Right atrium auricular region (tissue), 2 donors: ENCODE measurements around the gene AKAP9. TPM values are rescaled to one million over a fixed set of nuclear protein-coding genes. Genes with fewer than 3 reads are reported as not detected.
"Not testable (repeated sequence)": the region's sequence is repeated elsewhere in the genome, so short reads cannot be mapped to it uniquely, and the experiment has no call there.

Experiments
- DNase-seq: peaks from one replicate; pipeline ENCODE4 v3.0.0-alpha.2; 2019; ENCODE audit warnings: low spot score
- H3K27ac ChIP-seq, 2 donors: fragments of 200-600 bp; sonication (generic); 1 replicate in 1 of 2; 2 replicates in 1 of 2; pipeline ENCODE4 v1.5.1; 2016 to 2019
- H3K27me3 ChIP-seq, 2 donors: fragments of 200-600 bp; sonication (generic); one replicate each; pipeline versions ENCODE4 v1.5.1 to v1.6.0; 2017 to 2019
- H3K36me3 ChIP-seq: fragments of 200-600 bp; sonication (generic); one replicate; pipeline ENCODE4 v1.5.1; 2016
- H3K4me1 ChIP-seq, 2 donors: fragments of 200-600 bp; sonication (generic); one replicate each; pipeline versions ENCODE4 v1.5.1 to v1.6.0; 2017 to 2019
- H3K4me3 ChIP-seq, 2 donors: fragments of 200-600 bp; sonication (generic); 1 replicate in 1 of 2; 2 replicates in 1 of 2; pipeline ENCODE4 v1.5.1; 2017 to 2019; ENCODE audit warnings: mild to moderate bottlenecking in 1 of 2, moderate library complexity in 1 of 2
- H3K9me3 ChIP-seq, 2 donors: fragments of 200-600 bp; sonication (generic); one replicate each; pipeline ENCODE4 v1.5.1; 2019
- total RNA-seq, 2 donors: library from RNA; depleted of rRNA; stranded (reverse); fragments of >200 nt; gene quantifications; one replicate each; pipeline ENCODE4 v1.1.0, GENCODE V29; 2016
- TF ChIP-seq, protein P1 (sequence below), 2 donors: fragments of 200-600 bp; sonication (generic); IDR thresholded peaks; one replicate each; pipeline ENCODE4 v1.5.1; 2019; ENCODE audit warnings: antibody characterized with exemption in 2 of 2

The AKAP9 gene
- total RNA-seq, 2 donors from 2014 or later = 28.5 to 41.8 TPM

DNA sequence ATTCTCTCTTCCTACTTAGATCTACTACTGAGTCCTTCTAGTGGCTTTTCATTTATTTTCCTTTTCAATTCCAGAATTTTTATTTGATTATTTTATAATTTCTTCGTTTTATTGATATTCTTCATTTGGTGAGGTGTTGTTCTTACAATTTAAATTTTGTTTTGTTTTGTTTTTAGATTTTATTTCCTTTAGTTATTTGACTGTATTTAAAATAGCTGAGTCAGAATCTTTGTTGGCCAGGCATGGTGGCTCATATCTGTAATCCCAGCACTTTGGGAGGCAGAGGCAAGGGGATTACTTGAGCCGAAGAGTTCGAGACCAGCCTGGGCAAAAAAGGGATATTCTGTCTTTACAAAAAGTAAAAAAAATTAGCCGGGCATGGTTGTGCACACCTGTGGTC lies 36.1 kb downstream of the AKAP9 start:
- Histone ChIP-seq H3K27me3 (no peaks in the 10 kb centered on the region), H3K4me3 (no peak overlapping the region), H3K36me3 (peaks cover 9% of the 10 kb centered on the region), H3K9me3 (no peaks in the 10 kb centered on the region), H3K27ac (no peak overlapping the region), H3K4me1 (no peaks in the 10 kb centered on the region)
- TF ChIP-seq, protein P1, sequence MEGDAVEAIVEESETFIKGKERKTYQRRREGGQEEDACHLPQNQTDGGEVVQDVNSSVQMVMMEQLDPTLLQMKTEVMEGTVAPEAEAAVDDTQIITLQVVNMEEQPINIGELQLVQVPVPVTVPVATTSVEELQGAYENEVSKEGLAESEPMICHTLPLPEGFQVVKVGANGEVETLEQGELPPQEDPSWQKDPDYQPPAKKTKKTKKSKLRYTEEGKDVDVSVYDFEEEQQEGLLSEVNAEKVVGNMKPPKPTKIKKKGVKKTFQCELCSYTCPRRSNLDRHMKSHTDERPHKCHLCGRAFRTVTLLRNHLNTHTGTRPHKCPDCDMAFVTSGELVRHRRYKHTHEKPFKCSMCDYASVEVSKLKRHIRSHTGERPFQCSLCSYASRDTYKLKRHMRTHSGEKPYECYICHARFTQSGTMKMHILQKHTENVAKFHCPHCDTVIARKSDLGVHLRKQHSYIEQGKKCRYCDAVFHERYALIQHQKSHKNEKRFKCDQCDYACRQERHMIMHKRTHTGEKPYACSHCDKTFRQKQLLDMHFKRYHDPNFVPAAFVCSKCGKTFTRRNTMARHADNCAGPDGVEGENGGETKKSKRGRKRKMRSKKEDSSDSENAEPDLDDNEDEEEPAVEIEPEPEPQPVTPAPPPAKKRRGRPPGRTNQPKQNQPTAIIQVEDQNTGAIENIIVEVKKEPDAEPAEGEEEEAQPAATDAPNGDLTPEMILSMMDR (IDR thresholded peaks at IDR 0.05) = no peak
- no peak for DNase-seq

DNA sequence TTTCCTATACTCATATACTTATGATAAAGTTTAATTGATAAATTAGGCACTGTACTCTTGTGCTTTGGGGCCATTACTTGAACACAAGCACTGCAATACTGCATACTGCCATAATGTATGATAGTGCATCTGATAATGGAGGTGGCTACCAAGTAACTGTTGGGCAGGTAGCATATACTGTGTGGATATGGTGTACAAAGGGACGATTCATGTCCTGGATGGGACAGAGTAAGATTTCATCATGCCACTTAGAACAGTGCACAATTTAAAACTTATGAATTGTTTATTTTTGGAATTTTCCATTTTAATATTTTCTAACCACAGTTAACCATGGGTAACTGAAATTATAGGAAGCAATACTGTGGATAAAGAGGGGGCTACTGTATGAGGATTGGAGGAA lies 38.9 kb downstream of the AKAP9 start:
- no peak overlapping the region for H3K4me3 ChIP-seq
- no peak for DNase-seq
- TF ChIP-seq, protein P1 (IDR thresholded peaks at IDR 0.05) = no peak

DNA sequence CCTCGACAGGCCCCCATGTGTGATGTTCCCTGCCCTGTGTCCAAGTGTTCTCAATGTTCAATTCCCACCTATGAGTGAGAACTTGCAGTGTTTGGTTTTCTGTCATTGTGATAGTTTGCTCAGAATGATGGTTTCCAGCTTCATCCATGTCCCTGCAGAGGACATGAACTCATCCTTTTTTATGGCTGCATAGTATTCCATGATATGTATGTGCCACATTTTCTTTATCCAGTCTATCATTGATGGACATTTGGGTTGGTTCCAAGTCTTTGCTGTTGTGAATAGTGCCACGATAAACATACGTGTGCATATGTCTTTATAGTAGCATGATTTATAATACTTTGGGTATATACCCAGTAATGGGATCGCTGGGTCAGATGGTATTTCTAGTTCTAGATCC lies 41.7 kb downstream of the AKAP9 start:
- H3K4me3 ChIP-seq, H3K36me3 ChIP-seq, H3K27me3 ChIP-seq, H3K9me3 ChIP-seq, DNase-seq, H3K4me1 ChIP-seq, H3K27ac ChIP-seq: not testable (repeated sequence)

More for the DNA sequence above, 38.9 kb downstream of the AKAP9 start:
- Histone ChIP-seq H3K4me1 (no peaks in the 10 kb centered on the region), H3K27me3 (no peaks in the 10 kb centered on the region), H3K36me3 (peaks cover 13% of the 10 kb centered on the region), H3K9me3 (no peaks in the 10 kb centered on the region), H3K27ac (no peak overlapping the region)

DNA sequence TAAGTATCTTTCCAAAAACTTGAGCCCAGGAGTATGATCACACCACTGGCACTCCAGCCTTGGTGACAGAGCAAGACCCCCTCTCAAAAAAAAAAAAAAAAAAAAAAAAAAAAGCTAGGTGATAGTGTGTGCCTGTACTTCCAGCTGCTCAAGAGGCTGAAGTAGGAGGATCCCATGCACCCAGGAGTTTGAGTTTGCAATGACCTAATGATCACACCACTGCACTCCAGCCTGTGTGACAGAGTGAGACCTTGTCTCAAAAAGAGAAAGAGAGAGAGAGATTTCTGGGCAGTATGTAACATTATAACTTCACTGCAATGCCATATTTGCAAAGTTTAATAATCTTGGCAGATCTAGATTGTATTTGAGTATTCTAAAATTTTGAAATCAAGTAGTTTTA lies 47.6 kb downstream of the AKAP9 start:
- H3K9me3 ChIP-seq = no peaks in the 10 kb centered on the region
- no peaks in the 10 kb centered on the region for H3K27me3 ChIP-seq
- DNase-seq = no peak
- H3K4me1 ChIP-seq = no peaks in the 10 kb centered on the region
- TF ChIP-seq, protein P1 (IDR thresholded peaks at IDR 0.05) = no peak
- H3K36me3 ChIP-seq = peaks cover 8% of the 10 kb centered on the region
- no peak overlapping the region for H3K4me3 ChIP-seq
- no peak overlapping the region for H3K27ac ChIP-seq

DNA sequence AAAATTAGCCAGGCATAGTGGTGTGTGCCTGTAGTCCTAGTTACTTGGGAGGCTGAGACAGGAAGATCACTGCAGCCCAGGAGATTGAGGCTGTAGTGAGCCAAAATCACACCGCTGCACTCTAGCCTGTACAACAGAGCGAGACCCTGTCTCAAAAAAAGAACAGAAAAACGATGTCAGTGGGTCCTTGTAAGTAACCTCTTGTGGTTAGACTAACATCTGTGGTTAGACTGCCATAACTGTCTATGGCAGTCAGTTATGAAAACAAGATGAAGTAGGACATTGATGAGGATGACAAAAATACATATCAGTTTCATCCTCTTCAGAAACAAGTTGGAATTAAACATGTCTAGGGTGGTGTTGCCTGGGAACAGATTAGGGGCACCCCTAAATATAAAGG lies 53.3 kb downstream of the AKAP9 start:
- TF ChIP-seq, protein P1 (IDR thresholded peaks at IDR 0.05) = no peak
- Histone ChIP-seq H3K27ac (no peak overlapping the region), H3K36me3 (peaks cover 43% of the 10 kb centered on the region), H3K4me1 (no peaks in the 10 kb centered on the region), H3K9me3 (no peaks in the 10 kb centered on the region), H3K27me3 (no peaks in the 10 kb centered on the region), H3K4me3 (no peak overlapping the region)
- no peak for DNase-seq

DNA sequence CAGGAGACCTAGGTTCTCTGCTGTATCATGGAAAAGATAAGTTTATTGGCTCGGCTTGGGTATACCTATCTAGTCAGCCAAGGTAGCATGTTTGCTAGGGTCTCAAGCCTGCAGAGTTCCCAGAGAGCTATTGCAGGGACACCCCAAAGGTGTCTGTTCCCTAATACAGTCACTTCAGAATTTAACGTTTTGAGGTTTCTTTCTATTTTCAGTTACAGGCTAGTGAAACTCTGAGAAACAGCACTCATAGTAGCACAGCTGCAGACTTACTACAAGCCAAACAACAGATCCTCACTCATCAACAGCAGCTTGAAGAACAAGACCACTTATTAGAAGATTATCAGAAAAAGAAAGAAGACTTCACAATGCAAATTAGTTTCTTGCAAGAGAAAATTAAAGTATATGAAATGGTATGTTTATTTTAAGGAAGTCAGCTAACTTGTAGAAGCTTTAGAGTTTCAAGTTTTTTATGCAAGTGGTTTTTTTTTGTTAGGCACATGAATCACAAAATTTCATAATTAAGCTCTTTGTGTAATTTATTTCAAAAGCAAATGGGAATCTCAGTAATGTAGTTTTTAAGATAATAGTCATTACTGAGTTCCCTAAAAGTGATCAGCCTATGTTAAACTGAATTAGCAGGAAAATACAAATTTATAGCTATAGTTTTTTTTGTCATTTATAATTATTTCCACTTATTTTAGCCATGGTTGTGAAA lies 54.9 kb downstream of the AKAP9 start:
- H3K27ac ChIP-seq = no peak overlapping the region
- H3K27me3 ChIP-seq = no peaks in the 10 kb centered on the region
- DNase-seq = no peak
- no peaks in the 10 kb centered on the region for H3K9me3 ChIP-seq
- no peaks in the 10 kb centered on the region for H3K4me1 ChIP-seq
- TF ChIP-seq, protein P1 (IDR thresholded peaks at IDR 0.05) = no peak
- H3K36me3 ChIP-seq = peaks cover 43% of the 10 kb centered on the region
- no peak overlapping the region for H3K4me3 ChIP-seq
